ENCODE measurements around the gene S100PBP.

The S100PBP gene

DNA sequence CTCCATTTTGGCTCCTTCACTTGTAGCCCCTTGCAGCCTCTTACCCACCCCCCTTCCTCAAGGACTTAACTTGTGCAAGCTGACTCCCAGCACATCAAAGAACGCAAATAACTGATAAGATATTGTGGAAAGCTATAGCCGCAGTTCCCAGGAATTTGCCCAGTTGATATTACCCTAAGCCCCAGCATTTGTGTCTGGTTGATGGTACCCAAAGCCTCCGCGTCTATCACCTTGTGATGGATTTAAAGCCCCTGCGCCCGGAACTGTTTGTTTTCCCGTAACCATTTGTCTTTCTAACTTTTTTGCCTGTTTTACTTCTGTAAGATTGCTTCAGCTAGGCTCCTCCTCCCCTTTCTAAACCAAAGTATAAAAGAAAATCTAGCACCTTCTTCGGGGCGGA lies 6.2 kb upstream of the S100PBP start:
- H3K4me3 ChIP-seq (ENCODE audit: low read length): no peak overlapping the region
- H2AFZ ChIP-seq (ENCODE audit: low read depth, low read length): no peak overlapping the region
- H3K79me2 ChIP-seq (ENCODE audit: low read length): peaks cover 79% of the 10 kb centered on the region
- peaks cover 35% of the 10 kb centered on the region for H4K20me1 ChIP-seq (ENCODE audit: insufficient read depth, low read length)
- no peak overlapping the region for H3K9ac ChIP-seq (ENCODE audit: low read length)
- peaks cover 11% of the 10 kb centered on the region; the same call in 1 of the 2 replicates for H3K4me1 ChIP-seq (ENCODE audit: low read length)
- H3K4me2 ChIP-seq (ENCODE audit: low read length): no peak overlapping the region
- H3K36me3 ChIP-seq (replicated peaks; ENCODE audit: low read depth, low read length): peaks cover 36% of the 10 kb centered on the region
- no peak for TF ChIP-seq EZH2phosphoT487 (IDR thresholded peaks at IDR 0.05; ENCODE audit: low read depth)
- TF ChIP-seq, protein P1, sequence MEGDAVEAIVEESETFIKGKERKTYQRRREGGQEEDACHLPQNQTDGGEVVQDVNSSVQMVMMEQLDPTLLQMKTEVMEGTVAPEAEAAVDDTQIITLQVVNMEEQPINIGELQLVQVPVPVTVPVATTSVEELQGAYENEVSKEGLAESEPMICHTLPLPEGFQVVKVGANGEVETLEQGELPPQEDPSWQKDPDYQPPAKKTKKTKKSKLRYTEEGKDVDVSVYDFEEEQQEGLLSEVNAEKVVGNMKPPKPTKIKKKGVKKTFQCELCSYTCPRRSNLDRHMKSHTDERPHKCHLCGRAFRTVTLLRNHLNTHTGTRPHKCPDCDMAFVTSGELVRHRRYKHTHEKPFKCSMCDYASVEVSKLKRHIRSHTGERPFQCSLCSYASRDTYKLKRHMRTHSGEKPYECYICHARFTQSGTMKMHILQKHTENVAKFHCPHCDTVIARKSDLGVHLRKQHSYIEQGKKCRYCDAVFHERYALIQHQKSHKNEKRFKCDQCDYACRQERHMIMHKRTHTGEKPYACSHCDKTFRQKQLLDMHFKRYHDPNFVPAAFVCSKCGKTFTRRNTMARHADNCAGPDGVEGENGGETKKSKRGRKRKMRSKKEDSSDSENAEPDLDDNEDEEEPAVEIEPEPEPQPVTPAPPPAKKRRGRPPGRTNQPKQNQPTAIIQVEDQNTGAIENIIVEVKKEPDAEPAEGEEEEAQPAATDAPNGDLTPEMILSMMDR (IDR thresholded peaks at IDR 0.05; ENCODE audit: low read depth, low read length): no peak
- H3K27me3 ChIP-seq (ENCODE audit: low read depth, low read length): no peaks in the 10 kb centered on the region
- no peak overlapping the region for H3K27ac ChIP-seq (ENCODE audit: low read length)
- H3K9me3 ChIP-seq (ENCODE audit: insufficient read depth, low read length): no peaks in the 10 kb centered on the region

GRCh38 chr1:32811917-32812316 lies 5.5 kb upstream of the S100PBP start:
- peaks cover 35% of the 10 kb centered on the region for H4K20me1 ChIP-seq (ENCODE audit: insufficient read depth, low read length)
- peaks cover 85% of the 10 kb centered on the region for H3K79me2 ChIP-seq (ENCODE audit: low read length)
- no peak for TF ChIP-seq EZH2phosphoT487 (IDR thresholded peaks at IDR 0.05; ENCODE audit: low read depth)
- TF ChIP-seq, protein P1 (IDR thresholded peaks at IDR 0.05; ENCODE audit: low read depth, low read length): no peak

GRCh38 chr1:32813941-32814739 lies 3.3 kb upstream of the S100PBP start:
- Histone ChIP-seq H3K4me3 (ENCODE audit: low read length) (no peak overlapping the region), H3K9ac (ENCODE audit: low read length) (no peak overlapping the region), H3K4me2 (ENCODE audit: low read length) (no peak overlapping the region), H3K9me3 (ENCODE audit: insufficient read depth, low read length) (no peaks in the 10 kb centered on the region), H3K4me1 (ENCODE audit: low read length) (peaks cover 11% of the 10 kb centered on the region), H2AFZ (ENCODE audit: low read depth, low read length) (no peak overlapping the region), H4K20me1 (ENCODE audit: insufficient read depth, low read length) (peaks cover 32% of the 10 kb centered on the region), H3K36me3 (replicated peaks; ENCODE audit: low read depth, low read length) (peaks cover 20% of the 10 kb centered on the region), H3K27ac (ENCODE audit: low read length) (no peak overlapping the region), H3K27me3 (ENCODE audit: low read depth, low read length) (no peaks in the 10 kb centered on the region), H3K79me2 (ENCODE audit: low read length) (peaks cover 93% of the 10 kb centered on the region)
- TF ChIP-seq, protein P1 (IDR thresholded peaks at IDR 0.05; ENCODE audit: low read depth, low read length): no peak
- no peak for TF ChIP-seq EZH2phosphoT487 (IDR thresholded peaks at IDR 0.05; ENCODE audit: low read depth)

More at GRCh38 chr1:32811917-32812316, 5.5 kb upstream of the S100PBP start:
- Histone ChIP-seq H3K36me3 (replicated peaks; ENCODE audit: low read depth, low read length) (peaks cover 30% of the 10 kb centered on the region), H2AFZ (ENCODE audit: low read depth, low read length) (no peak overlapping the region), H3K27me3 (ENCODE audit: low read depth, low read length) (no peaks in the 10 kb centered on the region), H3K9ac (ENCODE audit: low read length) (no peak overlapping the region), H3K27ac (ENCODE audit: low read length) (no peak overlapping the region), H3K9me3 (ENCODE audit: insufficient read depth, low read length) (no peaks in the 10 kb centered on the region), H3K4me2 (ENCODE audit: low read length) (no peak overlapping the region), H3K4me3 (ENCODE audit: low read length) (no peak overlapping the region), H3K4me1 (ENCODE audit: low read length) (peaks cover 11% of the 10 kb centered on the region; the same call in 1 of the 2 replicates)

- no peak overlapping the region for H2AFZ ChIP-seq (ENCODE audit: low read depth, low read length)
- peaks cover 31% of the 10 kb centered on the region for H4K20me1 ChIP-seq (ENCODE audit: insufficient read depth, low read length)
These were observed 736 bp upstream of the S100PBP start for GRCh38 chr1:32816676-32817158.

More at GRCh38 chr1:32816676-32817158, 736 bp upstream of the S100PBP start:
- peaks cover 97% of the 10 kb centered on the region for H3K79me2 ChIP-seq (ENCODE audit: low read length)
- peak overlapping the region; percentile 97 for H3K4me3 ChIP-seq (ENCODE audit: low read length)
- peak overlapping the region; percentile 72 for H3K4me2 ChIP-seq (ENCODE audit: low read length)
- no peaks in the 10 kb centered on the region for H3K27me3 ChIP-seq (ENCODE audit: low read depth, low read length)
- H3K9me3 ChIP-seq (ENCODE audit: insufficient read depth, low read length): no peaks in the 10 kb centered on the region
- no peak for TF ChIP-seq EZH2phosphoT487 (IDR thresholded peaks at IDR 0.05; ENCODE audit: low read depth)
- TF ChIP-seq, protein P1 (IDR thresholded peaks at IDR 0.05; ENCODE audit: low read depth, low read length): no peak
- H3K4me1 ChIP-seq (ENCODE audit: low read length): peaks cover 21% of the 10 kb centered on the region
- H3K36me3 ChIP-seq (replicated peaks; ENCODE audit: low read depth, low read length): peaks cover 15% of the 10 kb centered on the region
- H3K27ac ChIP-seq (ENCODE audit: low read length): peak overlapping the region; percentile 69
- H3K9ac ChIP-seq (ENCODE audit: low read length): peak overlapping the region; percentile 99

Data from OCI-LY3 (cell line).